SH-SY5Y (cell line): ENCODE measurements around the gene SLC9A2.

Experiments used
- GATA2 ChIP-seq: IDR thresholded peaks from 2 replicates; pipeline ENCODE4 v1.6.1; 2011; ENCODE audit warnings: mild to moderate bottlenecking, low read depth, low read length
- GATA3 ChIP-seq: IDR thresholded peaks from 2 replicates; pipeline ENCODE4 v1.6.1; 2011; ENCODE audit warnings: low read depth, mild to moderate bottlenecking, low read length, moderate library complexity

GRCh38 chr2:102698369-102699111 lies 79.2 kb downstream of the SLC9A2 start:
- TF ChIP-seq GATA3 (no peak), GATA2 (no peak)
